Measurements from ENCODE around the gene DUOX1. TPM values are rescaled to one million over a fixed set of nuclear protein-coding genes. Genes with fewer than 3 reads are reported as not detected.

The DUOX1 gene
- total and polyA plus RNA-seq, 2 donors (not counting 3 experiments of a cell fraction or from before 2014, with no cell fraction given), result not detected

DNA sequence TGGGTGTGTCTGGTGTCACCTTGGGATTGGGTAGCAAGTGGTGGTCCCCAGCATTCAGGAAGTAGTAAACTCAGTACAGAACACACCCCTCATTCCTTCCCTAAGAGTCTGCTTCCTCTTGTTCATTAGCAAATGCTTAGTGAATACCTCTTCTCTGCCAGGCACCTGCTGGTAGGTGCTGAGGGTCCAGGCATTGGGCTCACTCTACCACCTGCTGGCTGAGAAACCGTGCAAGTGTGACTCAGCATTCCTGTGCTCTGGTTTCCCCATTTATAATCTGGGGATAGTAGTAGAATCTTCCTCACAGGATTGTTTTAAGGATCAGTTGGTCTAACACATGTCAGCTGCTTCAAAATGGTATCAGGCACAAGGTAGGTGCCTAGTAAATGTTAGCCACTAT lies 53.2 kb downstream of the DUOX1 start:
- no peak for DNase-seq (ENCODE audit: low read depth, low spot score)
- no peaks in the 10 kb centered on the region for H4K20me1 ChIP-seq (replicated peaks; ENCODE audit: control insufficient read depth, extremely low read depth, insufficient read depth, low read length)
- TF ChIP-seq MYC (IDR thresholded peaks at IDR 0.05; ENCODE audit: low read depth, low read length) (no peak), POLR2A (IDR thresholded peaks at IDR 0.05; ENCODE audit: low read depth, low read length) (no peak), EZH2 (IDR thresholded peaks at IDR 0.05; ENCODE audit: borderline replicate concordance, low read depth, low read length, severe bottlenecking) (no peak), POLR2AphosphoS5 (IDR thresholded peaks at IDR 0.05; ENCODE audit: insufficient read depth, low read depth, low read length) (no peak), JUN (IDR thresholded peaks at IDR 0.05; ENCODE audit: borderline replicate concordance, insufficient read depth, insufficient read length, low read depth) (no peak), GATA2 (IDR thresholded peaks at IDR 0.05; ENCODE audit: insufficient read depth, insufficient read length, low read depth, low read length) (no peak), FOS (IDR thresholded peaks at IDR 0.05; ENCODE audit: borderline replicate concordance, insufficient read depth, low read length) (no peak)
- TF ChIP-seq, protein P1, sequence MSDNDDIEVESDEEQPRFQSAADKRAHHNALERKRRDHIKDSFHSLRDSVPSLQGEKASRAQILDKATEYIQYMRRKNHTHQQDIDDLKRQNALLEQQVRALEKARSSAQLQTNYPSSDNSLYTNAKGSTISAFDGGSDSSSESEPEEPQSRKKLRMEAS (IDR thresholded peaks at IDR 0.05; ENCODE audit: insufficient read depth, insufficient read length), result no peak
- TF ChIP-seq, protein P2, sequence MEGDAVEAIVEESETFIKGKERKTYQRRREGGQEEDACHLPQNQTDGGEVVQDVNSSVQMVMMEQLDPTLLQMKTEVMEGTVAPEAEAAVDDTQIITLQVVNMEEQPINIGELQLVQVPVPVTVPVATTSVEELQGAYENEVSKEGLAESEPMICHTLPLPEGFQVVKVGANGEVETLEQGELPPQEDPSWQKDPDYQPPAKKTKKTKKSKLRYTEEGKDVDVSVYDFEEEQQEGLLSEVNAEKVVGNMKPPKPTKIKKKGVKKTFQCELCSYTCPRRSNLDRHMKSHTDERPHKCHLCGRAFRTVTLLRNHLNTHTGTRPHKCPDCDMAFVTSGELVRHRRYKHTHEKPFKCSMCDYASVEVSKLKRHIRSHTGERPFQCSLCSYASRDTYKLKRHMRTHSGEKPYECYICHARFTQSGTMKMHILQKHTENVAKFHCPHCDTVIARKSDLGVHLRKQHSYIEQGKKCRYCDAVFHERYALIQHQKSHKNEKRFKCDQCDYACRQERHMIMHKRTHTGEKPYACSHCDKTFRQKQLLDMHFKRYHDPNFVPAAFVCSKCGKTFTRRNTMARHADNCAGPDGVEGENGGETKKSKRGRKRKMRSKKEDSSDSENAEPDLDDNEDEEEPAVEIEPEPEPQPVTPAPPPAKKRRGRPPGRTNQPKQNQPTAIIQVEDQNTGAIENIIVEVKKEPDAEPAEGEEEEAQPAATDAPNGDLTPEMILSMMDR (IDR thresholded peaks at IDR 0.05; ENCODE audit: extremely low read depth in 1 of 2, insufficient read depth in 1 of 2, low read depth in 1 of 2, low read length in 2 of 2), result no peak
- H3K4me2 ChIP-seq (ENCODE audit: insufficient read depth, low read length), result no peak overlapping the region
- ChIA-PET CTCF (interaction anchor here (1.5 to 3.9 kb wide), 2 partner anchors 20 to 22 kb away, joined by 5 to 24 read pairs; no protein-coding TSS in a partner anchor), POLR2A (no interaction called here)
- H3K9me3 ChIP-seq (replicated peaks; ENCODE audit: control insufficient read depth, insufficient read depth, low read length), result no peaks in the 10 kb centered on the region
- H3K27ac ChIP-seq (ENCODE audit: insufficient read depth, low read depth, low read length), result no peak overlapping the region
- no peaks in the 10 kb centered on the region for H3K36me3 ChIP-seq (ENCODE audit: control insufficient read depth in 2 of 2, extremely low read depth in 1 of 2, insufficient read depth in 2 of 2, low read length in 2 of 2)
- peaks cover under 1% of the 10 kb centered on the region for H3K4me1 ChIP-seq (ENCODE audit: control insufficient read depth, extremely low read depth, insufficient read depth, low read length)
- no TSS peak for BruUV-seq (replicated peaks)
- no peaks in the 10 kb centered on the region for H3K9me1 ChIP-seq (replicated peaks; ENCODE audit: control insufficient read depth, extremely low read depth, insufficient read depth, low read length)
- H2AFZ ChIP-seq (ENCODE audit: low read depth, low read length), result no peak overlapping the region
- intact Hi-C loops (cut with micrococcal nuclease), result no loop called here
- dilution Hi-C loops (cut with MboI; ENCODE audit: extremely low pct_ligation_motif_present, low sequenced_read_pairs), result no loop called here
- H3K79me2 ChIP-seq (ENCODE audit: control insufficient read depth, insufficient read depth, low read length), result no peaks in the 10 kb centered on the region
- no peak for FAIRE-seq
- H3K27me3 ChIP-seq (ENCODE audit: control insufficient read depth in 2 of 2, insufficient read depth in 2 of 2, low read length in 2 of 2), result no peaks in the 10 kb centered on the region
- no peak overlapping the region for H3K9ac ChIP-seq (replicated peaks; ENCODE audit: extremely low read depth, insufficient read depth, low read length)
- no peak overlapping the region for H3K4me3 ChIP-seq (replicated peaks in 1 of 3; ENCODE audit: insufficient read depth in 1 of 3, low read depth in 1 of 3, low read length in 3 of 3)
